Loucy (cell line): ENCODE measurements around the gene DLG1.

Experiments used
- H2AFZ ChIP-seq: fragments of 200-600 bp; sonication (generic); 2 replicates; pipeline ENCODE4 v1.6.0; 2016; ENCODE audit warnings: antibody characterized with exemption, mild to moderate bottlenecking, low read length, moderate library complexity
- H3F3A ChIP-seq: fragments of 200-600 bp; 2 replicates; pipeline ENCODE4 v1.6.0; 2016; ENCODE audit warnings: antibody characterized with exemption, low read depth, mild to moderate bottlenecking
- H3K27me3 ChIP-seq: fragments of 200-600 bp; sonication (generic); 2 replicates; pipeline ENCODE4 v1.6.1; 2014; ENCODE audit warnings: low read length, mild to moderate bottlenecking; ENCODE audit not compliant: insufficient read depth, poor library complexity, severe bottlenecking
- H3K36me3 ChIP-seq: fragments of 200-600 bp; sonication (generic); 2 replicates; pipeline ENCODE4 v1.6.1; 2016; ENCODE audit warnings: low read length; ENCODE audit not compliant: insufficient read depth
- H3K4me1 ChIP-seq: fragments of 200-600 bp; sonication (generic); 2 replicates; pipeline ENCODE4 v1.5.1; 2014; ENCODE audit warnings: low read length, mild to moderate bottlenecking; ENCODE audit not compliant: insufficient read depth, poor library complexity, severe bottlenecking
- H3K4me2 ChIP-seq: fragments of 200-600 bp; sonication (generic); 2 replicates; pipeline ENCODE4 v1.6.0; 2014; ENCODE audit warnings: antibody characterized with exemption, low read length, low read depth, mild to moderate bottlenecking; ENCODE audit not compliant: poor library complexity, severe bottlenecking
- H3K4me3 ChIP-seq: fragments of 200-600 bp; sonication (generic); 2 replicates; pipeline ENCODE4 v1.5.1; 2014; ENCODE audit warnings: low read length, mild to moderate bottlenecking, mixed read lengths; ENCODE audit not compliant: poor library complexity, severe bottlenecking
- H3K79me2 ChIP-seq: fragments of 200-600 bp; sonication (generic); 2 replicates; pipeline ENCODE4 v1.6.1; 2014; ENCODE audit warnings: low read length; ENCODE audit not compliant: insufficient read depth
- H3K9ac ChIP-seq: fragments of 200-600 bp; sonication (generic); 2 replicates; pipeline ENCODE4 v1.6.0; 2014; ENCODE audit warnings: mild to moderate bottlenecking, low read depth, low read length, moderate library complexity; ENCODE audit not compliant: poor library complexity, severe bottlenecking
- H3K9me2 ChIP-seq: fragments of 200-600 bp; sonication (generic); replicated peaks from 2 replicates; pipeline ENCODE4 v1.6.1; 2016; ENCODE audit warnings: low read depth, low read length, mixed read lengths
- H3K9me3 ChIP-seq: fragments of 200-600 bp; sonication (generic); 2 replicates; pipeline ENCODE4 v1.6.1; 2014; ENCODE audit warnings: mild to moderate bottlenecking, antibody characterized with exemption, low read length, low read depth; ENCODE audit not compliant: insufficient read depth
- H4K20me1 ChIP-seq: fragments of 200-600 bp; sonication (generic); 2 replicates; pipeline ENCODE4 v1.6.0; 2014; ENCODE audit warnings: antibody characterized with exemption, low read length, mild to moderate bottlenecking; ENCODE audit not compliant: insufficient read depth, poor library complexity, severe bottlenecking
- EZH2phosphoT487 ChIP-seq: fragments of 200-600 bp; IDR thresholded peaks from 2 replicates; pipeline ENCODE4 v1.6.1; 2018; ENCODE audit warnings: antibody characterized with exemption, mild to moderate bottlenecking, moderate library complexity, borderline replicate concordance
- TF ChIP-seq, protein P1 (sequence below): fragments of 200-600 bp; sonication (generic); conservative IDR thresholded peaks from 2 replicates; pipeline ENCODE4 v1.5.1; 2014; ENCODE audit warnings: mild to moderate bottlenecking, antibody characterized with exemption, low read length

The DLG1 gene

DNA sequence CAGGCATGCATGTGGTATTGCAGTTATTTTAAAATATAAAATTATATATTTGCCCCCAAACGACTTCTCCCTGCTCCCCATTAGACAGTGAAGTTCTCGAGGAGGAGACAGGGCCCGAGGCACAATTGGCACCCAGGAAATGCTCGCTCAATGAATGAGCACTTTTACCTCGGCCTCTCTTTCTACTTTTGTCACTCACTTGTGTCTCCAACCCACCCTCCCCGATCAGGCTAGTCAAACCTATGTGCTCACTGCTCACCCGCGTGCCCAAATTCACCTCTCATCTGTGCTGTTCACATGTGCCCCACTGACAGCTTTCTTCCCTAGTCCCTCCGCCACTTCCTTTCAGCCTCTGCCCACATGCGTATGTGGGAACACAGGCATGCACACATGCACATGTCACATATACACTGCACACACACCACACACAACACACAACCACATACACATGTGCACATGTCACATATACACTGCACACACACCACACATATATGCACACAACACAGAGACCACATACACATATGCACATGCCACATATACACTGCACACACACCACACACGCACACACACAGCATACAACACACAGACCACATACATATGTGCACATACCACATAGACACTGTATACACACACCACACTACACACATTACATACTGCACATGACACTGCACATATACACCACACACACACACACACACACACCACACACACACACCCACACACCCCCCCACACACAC lies 46.3 kb upstream of the DLG1 start:
- H4K20me1 ChIP-seq = no peaks in the 10 kb centered on the region
- H2AFZ ChIP-seq = no peak overlapping the region
- TF ChIP-seq, protein P1, sequence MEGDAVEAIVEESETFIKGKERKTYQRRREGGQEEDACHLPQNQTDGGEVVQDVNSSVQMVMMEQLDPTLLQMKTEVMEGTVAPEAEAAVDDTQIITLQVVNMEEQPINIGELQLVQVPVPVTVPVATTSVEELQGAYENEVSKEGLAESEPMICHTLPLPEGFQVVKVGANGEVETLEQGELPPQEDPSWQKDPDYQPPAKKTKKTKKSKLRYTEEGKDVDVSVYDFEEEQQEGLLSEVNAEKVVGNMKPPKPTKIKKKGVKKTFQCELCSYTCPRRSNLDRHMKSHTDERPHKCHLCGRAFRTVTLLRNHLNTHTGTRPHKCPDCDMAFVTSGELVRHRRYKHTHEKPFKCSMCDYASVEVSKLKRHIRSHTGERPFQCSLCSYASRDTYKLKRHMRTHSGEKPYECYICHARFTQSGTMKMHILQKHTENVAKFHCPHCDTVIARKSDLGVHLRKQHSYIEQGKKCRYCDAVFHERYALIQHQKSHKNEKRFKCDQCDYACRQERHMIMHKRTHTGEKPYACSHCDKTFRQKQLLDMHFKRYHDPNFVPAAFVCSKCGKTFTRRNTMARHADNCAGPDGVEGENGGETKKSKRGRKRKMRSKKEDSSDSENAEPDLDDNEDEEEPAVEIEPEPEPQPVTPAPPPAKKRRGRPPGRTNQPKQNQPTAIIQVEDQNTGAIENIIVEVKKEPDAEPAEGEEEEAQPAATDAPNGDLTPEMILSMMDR = no peak
- TF ChIP-seq EZH2phosphoT487 = no peak
- H3F3A ChIP-seq = no peaks in the 10 kb centered on the region
- no peak overlapping the region for H3K4me3 ChIP-seq
- no peak overlapping the region for H3K9ac ChIP-seq
- H3K9me2 ChIP-seq = no peaks in the 10 kb centered on the region
- H3K27me3 ChIP-seq = no peaks in the 10 kb centered on the region
- H3K36me3 ChIP-seq = no peaks in the 10 kb centered on the region
- no peaks in the 10 kb centered on the region for H3K79me2 ChIP-seq
- H3K9me3 ChIP-seq = no peaks in the 10 kb centered on the region
- no peaks in the 10 kb centered on the region for H3K4me1 ChIP-seq
- H3K4me2 ChIP-seq = no peak overlapping the region

DNA sequence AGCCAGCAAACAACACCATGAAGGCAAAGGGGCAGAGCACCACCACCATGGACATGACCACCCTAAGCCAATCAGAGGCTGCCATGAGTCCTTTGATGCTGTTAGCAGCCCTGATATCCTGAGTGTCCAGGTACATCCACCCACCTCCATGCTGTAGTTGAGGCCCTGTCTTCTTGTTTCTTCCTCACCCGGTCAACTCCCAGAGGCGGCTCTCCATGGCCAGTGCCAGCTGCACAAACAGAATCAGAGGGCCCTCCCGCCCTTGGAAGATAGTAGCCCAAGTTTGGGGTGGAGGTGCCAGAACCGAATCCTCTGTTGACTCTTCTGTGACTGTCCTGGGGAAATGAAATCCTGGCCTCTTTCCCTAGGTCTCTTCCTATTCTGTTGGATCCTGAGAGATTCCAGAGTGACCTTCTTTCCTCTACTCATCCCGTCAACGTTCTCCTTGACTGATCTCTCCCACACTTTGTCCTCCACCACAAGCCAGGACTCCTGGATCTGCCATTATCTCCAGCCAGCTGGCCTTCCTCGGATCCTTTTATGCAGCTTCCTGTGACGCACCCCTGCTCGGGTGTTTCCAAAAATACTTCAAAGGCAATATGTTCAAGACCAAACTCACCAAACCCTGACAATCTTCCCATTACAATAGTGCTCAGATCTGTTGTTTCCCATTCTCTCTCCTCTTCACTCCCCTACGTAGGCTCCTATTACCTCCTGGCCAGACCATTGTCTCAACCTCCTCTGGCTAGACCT lies 45.4 kb upstream of the DLG1 start:
- H3K4me3 ChIP-seq = no peak overlapping the region
- H4K20me1 ChIP-seq = no peaks in the 10 kb centered on the region
- TF ChIP-seq, protein P1 = no peak
- no peak for TF ChIP-seq EZH2phosphoT487
- no peaks in the 10 kb centered on the region for H3K9me2 ChIP-seq
- H3K36me3 ChIP-seq = no peaks in the 10 kb centered on the region
- H3K4me1 ChIP-seq = no peaks in the 10 kb centered on the region
- H3K4me2 ChIP-seq = no peak overlapping the region
- H3K79me2 ChIP-seq = no peaks in the 10 kb centered on the region
- H3K27me3 ChIP-seq = no peaks in the 10 kb centered on the region
- H3K9me3 ChIP-seq = no peaks in the 10 kb centered on the region
- no peak overlapping the region for H2AFZ ChIP-seq
- H3F3A ChIP-seq = no peaks in the 10 kb centered on the region
- no peak overlapping the region for H3K9ac ChIP-seq

DNA sequence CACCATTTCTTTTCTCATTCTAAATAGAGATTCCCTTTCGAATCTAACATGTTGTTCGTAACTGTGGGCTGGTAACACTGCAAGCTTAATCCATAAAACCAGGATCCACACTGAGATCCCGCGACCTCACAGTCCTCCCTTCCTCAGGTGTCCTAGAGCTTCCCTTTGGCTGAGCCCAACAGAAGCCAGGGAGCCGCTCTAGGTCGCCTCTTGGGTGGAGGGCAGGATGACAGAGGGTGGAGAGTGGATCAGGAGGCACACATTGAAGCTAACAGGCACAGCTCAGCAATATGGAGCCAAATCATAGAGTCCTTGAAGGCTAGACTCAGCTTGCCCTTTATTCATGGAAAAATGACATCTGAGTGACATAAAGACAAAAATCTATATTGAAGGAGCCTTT lies 44.7 kb upstream of the DLG1 start:
- Histone ChIP-seq H3F3A (no peaks in the 10 kb centered on the region), H3K9me2 (no peaks in the 10 kb centered on the region), H2AFZ (no peak overlapping the region), H3K9me3 (no peaks in the 10 kb centered on the region), H3K79me2 (no peaks in the 10 kb centered on the region), H4K20me1 (no peaks in the 10 kb centered on the region), H3K4me2 (no peak overlapping the region), H3K4me3 (no peak overlapping the region), H3K27me3 (no peaks in the 10 kb centered on the region), H3K4me1 (no peaks in the 10 kb centered on the region), H3K9ac (no peak overlapping the region), H3K36me3 (no peaks in the 10 kb centered on the region)
- no peak for TF ChIP-seq EZH2phosphoT487
- TF ChIP-seq, protein P1 = no peak
